Smooth muscle cell of the brain vasculature (primary cell): ENCODE results near the gene DTX4.

Experiments
- DNase-seq: peaks from one replicate; pipeline ENCODE4 v3.0.0-alpha.2; 2012; ENCODE audit warnings: low read depth, low spot score

The DTX4 gene

GRCh38 chr11:59219836-59220235, 47.9 kb downstream of the DTX4 start:
- no peak for DNase-seq

- DNase-seq = no peak
Observed at GRCh38 chr11:59221441-59221840, 49.5 kb downstream of the DTX4 start.

- DNase-seq = no peak
Observed at GRCh38 chr11:59222464-59223060, 50.6 kb downstream of the DTX4 start.

- no peak for DNase-seq
Observed at GRCh38 chr11:59223177-59223576, 51.2 kb downstream of the DTX4 start.

GRCh38 chr11:59223611-59224010, 51.7 kb downstream of the DTX4 start:
- DNase-seq = no peak

DNA sequence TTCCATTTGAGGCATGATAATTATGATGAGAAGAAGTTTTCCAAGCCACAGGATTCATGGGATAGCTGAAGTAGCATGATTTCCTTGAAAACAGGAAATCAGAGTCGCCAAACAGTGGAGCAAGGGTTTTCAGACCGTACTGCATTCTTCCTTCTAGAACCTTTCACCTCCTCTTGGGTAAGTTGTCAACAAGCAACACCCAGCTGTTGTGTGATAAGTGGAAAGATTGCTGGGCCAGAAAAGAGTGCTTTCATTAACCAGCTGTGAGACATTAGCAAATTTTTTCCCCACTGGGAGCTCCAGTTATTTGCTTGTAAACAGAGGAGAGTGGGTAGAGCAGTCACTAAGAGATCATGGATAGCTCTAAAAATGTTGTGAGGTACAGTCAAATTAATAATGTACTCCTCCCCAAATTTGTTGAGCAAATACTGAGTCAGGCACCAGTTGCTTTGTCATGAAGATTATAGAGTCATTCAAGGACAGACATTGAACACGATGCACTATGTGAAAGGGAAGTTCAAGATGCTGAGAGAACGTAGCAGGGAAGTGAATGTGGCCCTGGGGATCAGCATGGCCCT, 52.5 kb downstream of the DTX4 start:
- no peak for DNase-seq

DNA sequence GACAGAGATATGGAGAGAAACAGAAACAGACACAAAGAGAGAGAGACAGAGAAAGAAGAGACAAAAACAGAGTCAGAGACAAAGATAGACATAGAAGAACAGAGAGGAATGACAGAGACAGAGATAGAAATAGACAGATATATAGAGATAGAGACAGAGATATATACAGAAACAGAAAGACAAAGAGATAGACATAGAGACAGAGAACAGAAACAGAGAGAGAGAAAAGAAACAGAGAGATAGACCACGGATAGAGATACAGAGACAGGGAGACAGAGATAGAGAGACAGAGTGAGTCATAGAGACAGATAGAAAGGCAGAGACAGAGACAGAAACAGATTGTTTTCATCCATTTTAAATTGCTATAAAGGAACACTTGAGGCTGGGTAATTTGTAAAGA, 53.1 kb downstream of the DTX4 start:
- no peak for DNase-seq

DNA sequence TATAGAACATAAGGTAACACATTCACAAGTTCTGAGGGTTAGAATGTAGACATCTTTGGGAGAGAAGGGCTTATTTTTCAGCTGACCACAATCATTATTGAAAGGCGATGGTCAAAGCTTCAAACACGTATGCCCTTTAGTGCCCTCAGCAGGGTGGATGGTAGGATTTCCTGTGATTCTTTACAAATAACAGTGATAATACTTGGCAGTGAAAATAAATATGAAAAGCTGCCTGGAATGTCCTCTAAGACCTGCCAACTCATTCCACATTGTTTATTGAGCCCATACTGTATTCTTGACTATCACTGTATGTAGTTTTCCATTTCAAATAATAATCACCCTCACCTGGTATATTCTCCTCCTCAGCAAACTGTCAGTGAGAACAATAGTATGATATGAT, 54.5 kb downstream of the DTX4 start:
- no peak for DNase-seq

DNA sequence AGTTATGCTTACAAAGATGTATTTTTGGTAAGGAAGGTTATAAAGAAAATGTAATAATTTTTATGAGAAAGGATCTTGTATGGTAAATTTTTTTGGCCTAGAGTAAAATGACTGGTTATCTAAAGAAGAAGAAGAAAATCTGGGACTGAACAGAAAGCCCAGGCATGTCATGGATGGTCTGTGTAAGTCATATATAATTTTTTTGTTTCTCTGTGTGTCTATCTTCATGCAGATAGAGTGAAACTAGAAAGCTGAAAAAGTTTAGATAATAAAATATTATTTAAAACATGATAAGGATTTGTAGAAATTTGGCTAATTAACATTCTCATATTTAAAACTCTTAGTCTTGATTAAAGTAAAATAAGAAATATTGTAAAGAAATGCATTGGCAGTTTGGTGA, 68.4 kb downstream of the DTX4 start:
- no peak for DNase-seq

GRCh38 chr11:59243633-59244032, 71.7 kb downstream of the DTX4 start:
- no peak for DNase-seq

DNA sequence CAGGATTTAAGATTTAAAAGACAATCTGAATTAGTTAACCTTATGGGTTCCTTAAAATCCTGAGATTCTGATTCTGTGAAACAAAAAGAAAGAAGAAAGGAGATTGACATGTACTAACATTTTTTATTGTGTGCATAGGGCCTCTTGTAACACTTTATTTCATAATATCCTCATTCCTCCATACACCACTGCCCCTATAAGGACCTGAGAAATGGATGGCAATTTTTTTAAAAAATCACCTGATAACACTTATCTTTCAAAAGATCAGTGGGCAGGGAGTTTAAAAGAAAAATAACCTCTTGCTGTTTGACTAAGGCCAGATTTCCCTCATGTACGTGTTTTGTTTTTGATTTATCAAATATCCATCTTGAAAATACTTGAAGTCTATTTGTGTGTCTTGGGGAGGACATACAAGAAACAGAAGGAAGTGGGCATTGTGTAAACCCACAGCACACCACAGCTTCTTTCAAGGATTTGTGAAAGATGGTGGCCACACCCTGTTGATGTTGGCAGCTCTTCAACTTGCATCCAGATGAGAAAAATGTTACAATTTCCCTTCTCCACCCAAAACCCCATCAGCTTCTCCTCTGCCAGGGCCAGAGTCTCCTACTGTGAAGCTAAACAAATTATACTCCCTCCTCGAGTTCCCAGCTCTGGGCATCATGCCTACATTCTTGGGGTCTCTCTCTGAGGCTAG, 75.7 kb downstream of the DTX4 start:
- DNase-seq = peak; percentile 4

DNA sequence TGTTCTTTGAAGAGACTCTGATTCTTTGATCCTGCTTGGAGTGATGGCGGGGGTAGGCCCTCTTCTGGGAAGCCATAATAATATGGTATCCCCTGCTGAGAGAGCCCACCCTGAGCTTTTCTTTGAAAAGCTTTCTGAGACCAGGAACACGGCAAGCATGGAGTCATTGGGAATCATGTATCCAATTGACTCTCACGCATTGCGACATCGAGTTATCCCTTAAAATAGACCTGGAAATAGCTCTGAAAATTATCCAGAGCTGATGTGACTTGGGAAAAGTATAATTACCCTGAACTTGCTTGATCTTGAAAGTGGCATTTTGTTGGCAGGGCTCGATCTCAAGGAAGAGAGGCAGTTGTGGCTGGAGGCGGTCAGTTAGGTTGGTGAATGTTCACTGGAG, 77.6 kb downstream of the DTX4 start:
- no peak for DNase-seq

DNA sequence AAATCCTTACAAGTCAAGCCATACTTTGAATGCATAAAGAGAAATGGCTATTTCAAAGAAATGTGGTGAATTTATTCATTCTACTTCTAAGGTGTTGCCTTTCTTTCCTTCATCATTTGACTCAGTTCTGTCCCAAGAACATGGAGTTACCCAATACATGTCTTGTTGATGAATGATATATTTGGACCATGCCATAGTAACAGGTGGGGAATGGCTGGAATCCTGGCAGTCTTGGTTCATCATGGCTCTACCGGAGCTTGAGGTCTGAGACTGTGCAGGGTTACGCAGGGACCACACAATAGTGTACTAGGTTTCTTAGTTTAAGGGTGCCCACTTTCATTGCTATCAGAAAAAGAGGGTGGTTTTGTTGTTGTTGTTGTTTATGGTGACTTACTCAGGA, 81.1 kb downstream of the DTX4 start:
- DNase-seq = no peak

GRCh38 chr11:59254286-59254685, 82.4 kb downstream of the DTX4 start:
- DNase-seq = no peak

DNA sequence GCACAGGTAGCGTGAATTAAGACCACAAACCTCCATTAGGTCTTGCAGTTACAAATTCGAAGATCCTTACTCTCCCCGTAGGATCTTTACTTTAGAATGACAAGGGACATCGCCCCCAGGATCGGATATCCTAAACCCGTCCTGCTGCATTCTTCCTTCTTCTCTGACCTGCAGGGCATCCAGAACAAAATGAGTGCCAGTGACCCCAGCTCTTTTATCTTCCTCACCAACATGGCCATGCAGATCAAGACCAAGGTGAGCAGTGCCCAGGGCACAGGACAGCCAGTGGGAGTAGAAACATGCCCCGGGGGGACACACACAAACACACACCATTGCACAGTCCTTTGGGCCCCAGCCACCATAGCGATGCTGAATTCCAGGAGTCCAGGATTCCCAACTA, 83.3 kb downstream of the DTX4 start:
- no peak for DNase-seq
